ES-I3 (cell line): ENCODE data around the gene AAMP.
"Not testable (repeated sequence)": the region's sequence is repeated elsewhere in the genome, so short reads cannot be mapped to it uniquely, and the experiment has no call there.

Experiments
- H3K36me3 ChIP-seq: 2 replicates; pipeline ENCODE4 v1.6.1; 2013; ENCODE audit warnings: mild to moderate bottlenecking, low read length, control low read depth, moderate library complexity; ENCODE audit not compliant: insufficient read depth
- H3K4me1 ChIP-seq: 2 replicates; pipeline ENCODE4 v1.6.1; 2013; ENCODE audit warnings: mild to moderate bottlenecking, control low read depth, low read length; ENCODE audit not compliant: insufficient read depth
- H3K9ac ChIP-seq: 2 replicates; pipeline ENCODE4 v1.6.1; 2013; ENCODE audit warnings: low read depth, mild to moderate bottlenecking, low read length, moderate library complexity
- H3K9me3 ChIP-seq: 2 replicates; pipeline ENCODE4 v1.6.1; 2013; ENCODE audit warnings: mild to moderate bottlenecking, low read length, moderate library complexity; ENCODE audit not compliant: control insufficient read depth, insufficient read depth

The AAMP gene

DNA sequence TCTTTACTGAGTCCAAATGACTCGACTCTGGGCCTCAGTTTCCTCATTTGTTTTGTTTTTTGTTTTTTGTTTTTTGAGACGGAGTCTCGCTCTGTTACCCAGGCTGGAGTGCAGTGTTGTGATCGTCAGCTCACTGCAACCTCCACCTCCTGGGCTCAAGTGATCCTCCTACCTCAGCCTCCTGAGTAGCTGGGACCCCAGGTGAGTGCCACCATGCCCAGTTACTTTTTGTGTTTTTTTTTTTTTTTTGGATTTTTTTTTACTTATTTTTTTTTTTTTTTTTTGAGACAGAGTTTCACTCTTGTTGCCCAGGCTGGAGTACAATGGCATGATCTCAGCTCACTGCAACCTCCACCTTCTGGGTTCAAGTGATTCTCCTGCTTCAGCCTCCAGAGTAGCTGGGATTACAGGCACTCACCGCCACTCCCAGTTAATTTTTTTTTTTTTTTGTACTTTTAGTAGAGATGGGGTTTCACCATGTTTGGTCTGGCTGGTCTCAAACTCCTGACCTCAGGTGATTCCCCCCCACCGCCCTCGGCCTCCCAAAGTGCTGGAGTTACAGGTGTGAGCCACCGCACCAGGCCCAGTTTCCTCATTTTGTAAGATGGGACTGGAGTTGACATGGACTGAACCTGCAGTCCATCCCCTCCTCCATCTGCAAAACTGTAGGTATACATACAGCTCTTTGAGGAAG lies 3.4 kb upstream of the AAMP start:
- not testable (repeated sequence) for H3K9me3 ChIP-seq, H3K4me1 ChIP-seq, H3K36me3 ChIP-seq, H3K9ac ChIP-seq

GRCh38 chr2:218272531-218273212 lies 2.7 kb upstream of the AAMP start:
- Histone ChIP-seq H3K36me3 (no peaks in the 10 kb centered on the region), H3K9me3 (no peaks in the 10 kb centered on the region), H3K9ac (no peak overlapping the region), H3K4me1 (no peaks in the 10 kb centered on the region; the same call in 1 of the 2 replicates)

DNA sequence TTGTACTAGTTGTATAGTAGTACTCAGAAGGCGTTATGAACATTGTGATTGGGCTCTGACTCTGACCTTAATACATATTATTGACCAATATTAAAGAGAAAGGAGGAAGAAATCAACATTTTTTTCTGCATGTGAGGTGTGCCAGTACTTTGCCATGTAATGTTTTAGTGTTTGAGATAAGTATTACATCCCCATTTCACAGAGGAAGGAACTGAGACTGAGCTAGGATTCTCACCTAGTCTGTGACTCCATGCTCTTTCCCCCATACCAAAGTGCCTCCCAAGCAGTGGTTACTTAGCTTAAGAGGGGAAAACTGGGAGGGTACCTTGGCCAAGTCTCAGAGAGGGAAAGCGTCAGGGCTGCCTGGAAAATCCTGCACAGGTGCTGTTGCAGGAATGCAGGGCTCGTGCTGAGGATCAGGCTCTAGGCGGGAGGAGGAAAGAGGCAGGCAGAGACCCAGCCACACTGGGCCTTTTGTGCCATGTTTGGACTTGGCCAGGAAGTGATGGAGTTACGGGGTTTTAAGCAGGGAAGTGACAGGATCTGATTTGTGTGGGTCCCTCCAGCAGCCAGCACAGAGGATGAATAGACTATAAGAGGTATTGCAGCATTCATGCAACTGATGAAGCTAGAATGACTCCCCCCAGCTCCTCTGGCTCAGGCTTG lies 2.1 kb upstream of the AAMP start:
- no peaks in the 10 kb centered on the region for H3K36me3 ChIP-seq
- H3K4me1 ChIP-seq: no peaks in the 10 kb centered on the region; the same call in 1 of the 2 replicates
- H3K9ac ChIP-seq: no peak overlapping the region

GRCh38 chr2:218271487-218271797 lies 1.5 kb upstream of the AAMP start:
- H3K9ac ChIP-seq: peak overlapping the region; percentile 83; the same call in 1 of the 2 replicates
- no peaks in the 10 kb centered on the region for H3K36me3 ChIP-seq
- no peaks in the 10 kb centered on the region for H3K9me3 ChIP-seq
- H3K4me1 ChIP-seq: no peaks in the 10 kb centered on the region; the same call in 1 of the 2 replicates

More for the DNA sequence above, 2.1 kb upstream of the AAMP start:
- no peaks in the 10 kb centered on the region for H3K9me3 ChIP-seq

DNA sequence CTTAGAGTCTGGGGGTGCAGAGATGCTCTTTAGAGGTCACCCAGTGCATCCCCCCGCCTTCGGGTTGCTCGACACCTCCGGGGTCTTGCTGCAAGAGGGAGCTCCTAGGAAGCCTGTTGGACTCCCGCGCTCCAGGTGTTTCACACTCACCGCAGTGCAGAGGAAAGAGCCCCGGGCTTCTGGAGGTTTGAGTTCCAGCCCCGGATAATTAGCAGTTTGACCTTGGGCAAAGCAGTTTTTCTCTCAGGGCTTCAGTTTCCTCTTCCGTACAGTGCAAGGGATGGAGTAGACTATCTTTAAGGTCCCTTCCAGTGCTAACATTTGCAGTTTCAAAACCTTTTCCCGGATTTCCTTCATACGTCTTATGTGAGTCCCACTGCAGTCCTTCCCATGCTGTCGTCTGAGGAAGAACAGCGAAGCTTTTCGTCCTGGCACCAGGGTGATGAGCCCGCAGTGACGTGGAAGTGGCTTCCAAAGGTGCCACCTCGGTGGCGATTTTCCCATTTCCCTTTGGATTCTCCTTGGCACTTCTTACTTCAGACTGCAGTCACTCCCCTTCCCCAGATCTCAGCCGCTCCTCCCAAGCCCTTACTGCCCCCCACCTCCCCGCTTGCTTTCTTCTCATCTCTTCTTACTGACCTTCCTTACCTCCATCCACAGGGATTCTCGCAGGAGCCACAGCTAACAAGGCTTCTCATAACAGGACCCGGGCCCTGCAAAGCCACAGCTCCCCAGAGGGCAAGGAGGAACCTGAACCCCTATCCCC lies 967 bp upstream of the AAMP start:
- peak overlapping the region; percentile 83 for H3K9ac ChIP-seq
- no peaks in the 10 kb centered on the region; the same call in 1 of the 2 replicates for H3K4me1 ChIP-seq
- H3K36me3 ChIP-seq: no peaks in the 10 kb centered on the region
- no peaks in the 10 kb centered on the region for H3K9me3 ChIP-seq

GRCh38 chr2:218267259-218267658 lies 2.7 kb downstream of the AAMP start:
- no peaks in the 10 kb centered on the region for H3K4me1 ChIP-seq
- H3K9ac ChIP-seq: no peak overlapping the region
- no peaks in the 10 kb centered on the region for H3K9me3 ChIP-seq
- H3K36me3 ChIP-seq: peaks cover 6% of the 10 kb centered on the region

- Histone ChIP-seq H3K4me1 (peaks cover 4% of the 10 kb centered on the region; the same call in 1 of the 2 replicates), H3K36me3 (peaks cover 6% of the 10 kb centered on the region), H3K9ac (no peak overlapping the region), H3K9me3 (no peaks in the 10 kb centered on the region)
Observed at GRCh38 chr2:218266316-218266979, 3.5 kb downstream of the AAMP start.

DNA sequence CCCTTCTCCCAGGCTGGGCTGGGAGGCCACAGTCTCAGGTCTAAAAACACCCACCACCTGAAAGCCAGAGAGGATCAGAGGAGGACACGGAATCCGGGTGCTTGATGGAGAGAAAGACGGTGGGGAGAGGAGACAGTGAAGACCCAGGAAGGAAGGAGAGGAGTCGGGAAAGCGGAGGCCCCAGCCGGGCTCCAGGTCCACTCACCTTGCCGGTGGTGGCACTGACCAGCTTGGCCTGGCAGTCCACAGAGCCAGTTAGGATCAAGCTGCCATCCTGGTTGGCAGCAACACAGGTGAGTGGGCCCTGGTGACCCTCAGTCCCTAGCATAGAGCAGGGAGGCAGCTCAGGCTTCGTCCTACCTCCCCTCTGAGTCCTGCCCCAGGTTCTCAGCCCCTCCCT lies 4.3 kb downstream of the AAMP start:
- no peaks in the 10 kb centered on the region for H3K9me3 ChIP-seq

DNA sequence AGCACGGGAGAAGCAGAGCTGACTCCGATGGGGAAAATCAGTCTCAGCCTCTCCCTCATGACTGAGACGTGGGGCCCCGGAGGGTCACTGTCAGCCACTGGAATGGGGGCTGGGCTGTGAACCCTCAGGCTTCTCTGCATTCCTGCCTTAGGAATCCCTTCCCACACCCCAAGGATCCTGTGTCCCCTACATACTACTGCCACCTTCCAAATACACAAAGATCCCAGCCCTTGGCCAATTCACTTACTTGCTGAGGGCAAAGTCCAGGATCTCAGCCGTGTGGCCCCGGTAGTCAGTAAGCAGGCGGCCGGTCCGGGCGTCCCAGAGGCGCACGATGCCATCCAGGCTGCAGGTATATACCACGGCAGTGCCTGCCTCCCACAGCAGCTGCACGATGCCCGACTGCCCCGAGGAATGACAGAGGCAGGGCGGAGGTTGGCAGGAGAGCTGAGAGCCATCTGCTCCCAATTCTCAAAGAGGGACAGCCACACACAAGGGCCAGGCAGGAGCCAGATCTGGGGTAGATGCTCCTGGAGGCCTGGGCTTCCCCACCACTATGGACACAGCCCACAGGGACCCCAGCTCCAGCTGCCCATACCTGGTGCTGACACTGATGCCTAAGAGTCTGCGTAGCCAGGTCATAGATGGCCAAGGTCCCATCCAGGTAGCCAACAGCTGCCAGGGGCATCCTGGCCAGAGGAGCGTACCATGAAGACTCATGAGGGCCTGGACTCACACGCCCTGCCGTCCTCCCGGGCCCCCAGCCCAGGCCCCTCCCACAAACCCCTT lies 5.0 kb downstream of the AAMP start:
- H3K36me3 ChIP-seq: peaks cover 6% of the 10 kb centered on the region

More for the DNA sequence above, 4.3 kb downstream of the AAMP start:
- H3K9ac ChIP-seq: no peak overlapping the region
- peaks cover 6% of the 10 kb centered on the region for H3K36me3 ChIP-seq
- H3K4me1 ChIP-seq: peaks cover 11% of the 10 kb centered on the region; the same call in 1 of the 2 replicates

GRCh38 chr2:218263817-218264641 lies 5.9 kb downstream of the AAMP start:
- H3K4me1 ChIP-seq: peaks cover 19% of the 10 kb centered on the region; the same call in 1 of the 2 replicates
- H3K36me3 ChIP-seq: peaks cover 6% of the 10 kb centered on the region

More for the DNA sequence above, 5.0 kb downstream of the AAMP start:
- no peaks in the 10 kb centered on the region for H3K9me3 ChIP-seq
- no peak overlapping the region for H3K9ac ChIP-seq
- peaks cover 11% of the 10 kb centered on the region; the same call in 1 of the 2 replicates for H3K4me1 ChIP-seq

DNA sequence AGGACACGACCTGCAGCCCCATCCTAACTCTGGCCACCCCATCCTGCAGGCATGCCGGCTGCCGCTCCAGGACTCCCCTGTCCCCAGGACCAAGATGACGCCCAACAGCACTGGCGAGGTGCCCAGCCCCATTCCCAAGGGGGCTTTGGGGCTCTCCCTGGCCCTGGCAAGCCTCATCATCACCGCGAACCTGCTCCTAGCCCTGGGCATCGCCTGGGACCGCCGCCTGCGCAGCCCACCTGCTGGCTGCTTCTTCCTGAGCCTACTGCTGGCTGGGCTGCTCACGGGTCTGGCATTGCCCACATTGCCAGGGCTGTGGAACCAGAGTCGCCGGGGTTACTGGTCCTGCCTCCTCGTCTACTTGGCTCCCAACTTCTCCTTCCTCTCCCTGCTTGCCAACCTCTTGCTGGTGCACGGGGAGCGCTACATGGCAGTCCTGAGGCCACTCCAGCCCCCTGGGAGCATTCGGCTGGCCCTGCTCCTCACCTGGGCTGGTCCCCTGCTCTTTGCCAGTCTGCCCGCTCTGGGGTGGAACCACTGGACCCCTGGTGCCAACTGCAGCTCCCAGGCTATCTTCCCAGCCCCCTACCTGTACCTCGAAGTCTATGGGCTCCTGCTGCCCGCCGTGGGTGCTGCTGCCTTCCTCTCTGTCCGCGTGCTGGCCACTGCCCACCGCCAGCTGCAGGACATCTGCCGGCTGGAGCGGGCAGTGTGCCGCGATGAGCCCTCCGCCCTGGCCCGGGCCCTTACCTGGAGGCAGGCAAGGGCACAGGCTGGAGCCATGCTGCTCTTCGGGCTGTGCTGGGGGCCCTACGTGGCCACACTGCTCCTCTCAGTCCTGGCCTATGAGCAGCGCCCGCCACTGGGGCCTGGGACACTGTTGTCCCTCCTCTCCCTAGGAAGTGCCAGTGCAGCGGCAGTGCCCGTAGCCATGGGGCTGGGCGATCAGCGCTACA lies 7.0 kb downstream of the AAMP start:
- Histone ChIP-seq H3K4me1 (peaks cover 23% of the 10 kb centered on the region; the same call in 1 of the 2 replicates), H3K36me3 (peaks cover 6% of the 10 kb centered on the region), H3K9ac (no peak overlapping the region), H3K9me3 (no peaks in the 10 kb centered on the region)

More at GRCh38 chr2:218263817-218264641, 5.9 kb downstream of the AAMP start:
- no peaks in the 10 kb centered on the region for H3K9me3 ChIP-seq
- H3K9ac ChIP-seq: no peak overlapping the region

GRCh38 chr2:218262237-218262600 lies 7.7 kb downstream of the AAMP start:
- H3K36me3 ChIP-seq: peaks cover 6% of the 10 kb centered on the region
- H3K4me1 ChIP-seq: peaks cover 23% of the 10 kb centered on the region; the same call in 1 of the 2 replicates
- no peaks in the 10 kb centered on the region for H3K9me3 ChIP-seq
- no peak overlapping the region for H3K9ac ChIP-seq
